HG02938 (cell line): Measurements from ENCODE around the gene CIB2.
A peak's percentile ranks its signal among the peaks of the same experiment; 100 is the strongest.

Experiments used
- ATAC-seq: cut with Tn5 transposase; IDR thresholded peaks from one replicate; pipeline ENCODE4 v1.9.1; 2021; ENCODE audit warnings: mild to moderate bottlenecking, moderate library complexity; ENCODE audit not compliant: unreplicated experiment

CIB2 gene

GRCh38 chr15:78087951-78088772 lies 43.1 kb downstream of the CIB2 start:
- no peak for ATAC-seq

GRCh38 chr15:78085928-78086327 lies 45.3 kb downstream of the CIB2 start:
- ATAC-seq = no peak

- no peak for ATAC-seq
Measured at GRCh38 chr15:78084449-78084750, 46.8 kb downstream of the CIB2 start.

GRCh38 chr15:78083687-78084448 lies 47.4 kb downstream of the CIB2 start:
- ATAC-seq = no peak

DNA sequence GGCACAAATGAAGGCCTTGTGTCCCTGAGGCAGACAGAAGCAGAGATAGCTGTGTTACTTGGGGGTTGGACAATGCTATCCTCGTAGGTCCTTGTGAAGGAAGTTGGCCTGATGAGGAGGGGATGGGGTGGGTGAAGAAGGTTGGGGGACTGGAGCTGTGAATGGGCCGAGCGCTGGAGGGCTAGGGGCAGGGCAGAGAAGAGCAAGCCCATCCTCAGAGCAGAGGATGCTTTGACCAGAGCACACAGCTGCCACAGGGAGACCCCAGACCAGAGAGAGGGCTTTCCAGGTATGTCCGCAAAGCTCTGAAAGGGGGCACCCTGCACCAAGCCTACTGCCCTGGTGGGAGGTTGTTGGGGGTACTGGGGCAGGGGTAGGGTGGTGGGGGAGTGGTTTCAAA lies 48.1 kb downstream of the CIB2 start:
- no peak for ATAC-seq

DNA sequence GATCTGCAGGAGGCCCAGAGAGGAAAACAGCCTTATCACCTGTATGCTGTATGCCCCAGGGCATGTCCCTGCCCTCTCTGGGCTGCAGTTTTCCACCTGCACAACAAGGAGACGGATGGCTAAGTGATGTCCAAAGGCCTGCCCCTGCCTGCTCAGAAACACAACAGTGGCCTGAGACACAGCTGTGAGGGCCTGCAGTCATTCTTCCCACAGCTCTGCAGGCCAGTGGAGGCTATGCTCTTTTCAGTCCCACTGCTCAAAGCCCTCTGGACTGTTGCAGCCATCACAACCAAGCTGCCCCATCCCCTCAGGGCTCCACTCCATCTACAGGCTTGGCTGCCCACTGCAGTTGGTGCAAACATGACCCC lies 48.5 kb downstream of the CIB2 start:
- no peak for ATAC-seq

GRCh38 chr15:78082106-78082742 lies 49.0 kb downstream of the CIB2 start:
- ATAC-seq = no peak

DNA sequence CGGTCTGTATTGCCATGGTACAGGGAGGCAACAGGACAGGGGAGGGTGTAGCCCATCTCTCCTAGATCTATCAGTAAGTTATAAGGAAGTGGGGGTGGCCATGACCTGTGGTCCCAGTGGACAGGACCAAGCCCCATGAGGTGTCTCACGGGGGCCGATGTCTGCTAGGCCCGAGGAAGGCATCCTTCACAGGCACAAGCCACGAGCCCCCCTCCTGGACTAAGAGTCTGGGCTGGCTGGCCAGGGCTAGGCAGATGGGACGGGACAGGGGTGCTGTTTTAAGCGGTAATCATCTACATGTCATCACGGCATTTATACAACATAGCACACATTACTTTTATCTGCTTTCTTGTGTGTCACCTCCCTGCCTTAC lies 51.2 kb downstream of the CIB2 start:
- no peak for ATAC-seq

DNA sequence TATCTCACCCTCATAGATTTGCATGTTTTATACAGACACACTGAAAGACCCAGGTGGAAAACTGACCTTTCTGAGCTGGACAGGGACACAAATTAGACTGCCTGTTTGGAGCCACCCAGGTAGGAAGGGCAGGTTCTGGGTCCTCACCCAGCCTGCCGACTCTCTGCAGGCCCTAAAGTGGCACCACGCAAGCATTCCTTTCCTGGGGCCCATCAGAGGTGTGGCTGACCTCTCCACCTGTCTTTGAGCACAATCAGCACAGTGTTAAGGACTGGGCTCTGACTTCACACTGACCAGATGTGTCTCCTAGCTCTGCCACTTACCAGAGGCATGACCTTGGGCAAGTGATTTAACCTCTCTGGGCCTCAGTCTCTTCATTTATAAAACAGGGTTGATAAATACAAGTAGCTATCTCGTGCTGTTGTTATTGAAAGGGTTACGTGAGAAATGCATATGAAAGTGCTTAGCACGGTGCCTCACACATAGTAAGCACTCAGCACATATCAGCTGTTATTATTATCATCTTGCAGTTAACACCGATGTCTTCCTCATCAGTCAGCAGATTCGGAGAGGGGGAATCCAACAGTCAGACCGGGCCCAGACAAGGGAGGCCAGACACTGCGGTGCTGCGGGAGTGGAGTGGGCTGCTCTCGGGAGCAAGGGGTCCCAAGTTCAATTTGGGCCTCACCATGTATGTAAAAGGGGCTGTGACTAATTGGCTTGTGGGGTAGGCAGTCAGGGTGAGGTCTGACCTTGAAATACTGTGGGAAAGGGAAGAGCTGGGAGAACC lies 51.8 kb downstream of the CIB2 start:
- no peak for ATAC-seq

- ATAC-seq = peak; percentile 11
Measured at GRCh38 chr15:78077871-78078210, 53.4 kb downstream of the CIB2 start.

GRCh38 chr15:78077053-78077870 lies 54.0 kb downstream of the CIB2 start, which contains the start of gene TBC1D2B:
TSS of gene TBC1D2B (minus strand) at chr15:78077711. CDS start at chr15:78077652, 59 bp downstream.
- ATAC-seq = peak; percentile 56

GRCh38 chr15:78076231-78077052 lies 54.8 kb downstream of the CIB2 start:
- no peak for ATAC-seq

- ATAC-seq = no peak
Measured at GRCh38 chr15:78075490-78076230, 55.6 kb downstream of the CIB2 start.

DNA sequence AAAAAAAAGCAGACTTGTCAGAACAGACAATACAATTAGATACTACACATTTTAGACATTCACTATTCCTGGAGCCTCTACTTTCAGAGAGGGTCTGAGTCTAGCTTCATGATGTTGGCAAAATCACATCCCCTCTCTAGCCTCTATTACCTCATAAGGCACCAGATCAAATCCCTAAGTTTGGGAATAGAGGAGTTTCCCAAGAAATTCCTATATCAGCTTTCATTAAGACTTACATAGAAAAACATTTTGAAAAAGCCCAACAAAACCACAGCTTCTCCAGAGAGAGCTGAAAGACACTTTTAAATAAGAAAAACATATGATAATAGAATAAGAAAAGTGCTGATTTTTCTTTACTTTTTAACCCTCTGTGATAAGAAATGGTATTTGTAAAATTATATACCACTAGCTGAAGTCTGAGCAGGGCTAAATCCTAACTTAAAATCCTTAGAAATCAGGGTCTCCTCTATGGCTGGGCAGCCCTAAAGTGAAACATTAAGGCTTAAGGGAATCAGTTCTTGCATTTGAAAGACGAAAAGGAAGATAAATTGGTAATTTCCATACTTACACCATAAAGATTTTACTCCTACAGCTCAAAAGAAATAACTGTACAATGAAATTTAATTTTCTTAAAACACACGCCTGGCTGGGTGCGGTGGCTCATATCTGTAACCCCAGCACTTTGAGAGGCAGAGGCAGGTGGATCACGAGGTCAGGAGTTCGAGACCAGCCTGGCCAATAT lies 58.0 kb downstream of the CIB2 start:
- ATAC-seq = no peak

DNA sequence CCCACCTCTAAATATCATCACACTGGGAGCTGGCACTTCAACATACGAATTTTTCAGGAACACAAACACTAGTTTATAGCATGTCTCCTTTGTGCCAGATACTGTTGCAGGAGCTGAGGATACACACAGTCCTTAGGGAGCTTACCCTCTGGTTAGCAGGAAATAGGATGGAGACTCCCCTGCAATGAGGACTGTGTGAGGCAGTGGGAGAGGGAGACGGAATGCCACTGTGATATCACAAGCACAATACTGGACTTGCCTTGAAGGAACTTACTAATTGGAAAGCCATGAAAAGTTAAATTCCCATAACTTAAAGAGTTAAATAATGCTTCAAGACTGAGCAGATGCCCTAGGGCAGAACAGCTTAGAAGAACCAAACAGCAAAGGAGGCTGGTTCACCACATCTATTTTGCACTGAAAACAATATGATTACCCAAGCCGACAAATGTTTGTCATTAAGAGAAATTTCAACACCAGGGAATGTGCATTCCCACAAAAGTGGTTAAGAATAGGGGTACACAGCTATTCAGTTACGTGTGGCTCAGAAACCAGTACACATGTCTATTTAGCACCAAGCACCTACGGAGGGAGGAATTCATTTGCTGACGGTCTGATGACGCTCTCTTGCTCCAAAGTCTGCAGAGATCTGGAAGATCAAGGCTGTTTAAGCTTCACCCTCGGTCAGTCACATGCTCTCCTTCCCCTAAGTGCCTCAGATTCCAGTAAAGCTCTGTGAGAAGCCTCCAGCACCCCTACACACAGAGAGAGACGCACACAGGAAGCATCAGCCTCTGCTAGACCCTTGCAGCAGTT lies 59.0 kb downstream of the CIB2 start:
- no peak for ATAC-seq

DNA sequence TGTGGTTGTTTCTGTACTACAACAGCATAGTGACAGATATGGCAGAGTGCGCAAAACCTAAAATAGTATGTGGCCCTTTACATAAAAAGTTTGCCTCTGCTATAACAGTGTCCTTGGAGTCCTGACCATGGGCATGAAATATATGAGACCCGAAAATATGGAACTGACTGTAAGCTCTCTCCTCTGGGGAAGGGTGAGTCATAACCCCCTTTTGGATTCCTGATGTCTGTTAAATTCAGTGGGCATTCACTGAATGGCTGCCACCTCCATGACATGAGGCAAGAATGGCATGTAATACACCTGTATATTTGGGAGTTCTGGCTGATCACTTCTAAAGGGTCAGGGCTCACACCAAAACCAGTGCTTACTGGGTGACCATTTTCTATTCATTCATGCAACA lies 59.9 kb downstream of the CIB2 start:
- no peak for ATAC-seq

DNA sequence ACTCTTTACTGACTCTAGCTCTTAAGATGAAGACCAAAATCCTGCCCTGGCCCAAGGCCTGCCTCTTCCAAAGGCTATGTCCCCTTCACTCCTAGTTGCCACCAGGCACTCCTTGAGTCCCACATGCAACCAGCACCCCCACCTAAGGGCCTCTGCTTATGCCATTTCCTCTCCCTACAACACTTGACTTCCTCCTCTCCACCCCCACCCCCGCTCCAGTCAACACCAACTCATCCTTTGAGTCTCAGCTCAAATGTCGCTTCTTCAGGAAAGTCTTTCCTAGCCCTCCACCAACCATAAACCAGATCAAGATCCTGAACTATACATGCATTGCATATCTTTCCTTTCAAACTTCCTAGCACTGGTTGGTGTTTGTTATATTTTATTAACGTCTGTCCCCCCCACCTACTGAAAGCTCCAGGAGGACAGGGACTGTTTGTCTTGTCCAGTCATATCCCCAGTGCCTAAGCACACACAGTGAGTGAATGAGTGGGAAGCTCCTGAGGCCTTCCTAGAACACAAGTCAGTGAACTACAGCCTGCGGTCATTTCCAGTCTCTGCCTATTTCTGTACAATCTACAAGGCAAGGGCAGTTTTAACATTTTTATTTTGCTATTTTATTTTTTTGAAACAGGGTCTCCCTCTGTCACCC lies 61.1 kb downstream of the CIB2 start:
- ATAC-seq = no peak
